ENCODE results near the gene PVRIG. TPM values are rescaled to one million over a fixed set of nuclear protein-coding genes. Genes with fewer than 3 reads are reported as not detected.
A peak's percentile ranks its signal among the peaks of the same experiment; 100 is the strongest.
"Not testable (repeated sequence)": the region's sequence is repeated elsewhere in the genome, so short reads cannot be mapped to it uniquely, and the experiment has no call there.

The PVRIG gene
- total RNA-seq, 1 donor = not detected

GRCh38 chr7:100185726-100186125 lies 34.0 kb upstream of the PVRIG start:
- TF ChIP-seq CTCF (IDR thresholded peaks at IDR 0.05; ENCODE audit: extremely low read depth, low read depth, low read length) = no peak
- H3K9me3 ChIP-seq (ENCODE audit: low read depth, low read length) = no peaks in the 10 kb centered on the region
- H4K20me1 ChIP-seq (ENCODE audit: insufficient read depth, low read length) = no peaks in the 10 kb centered on the region
- no peak overlapping the region for H3K4me2 ChIP-seq (ENCODE audit: insufficient read depth, low read length)
- DNase-seq (ENCODE audit: insufficient read length, low spot score, missing footprints) = no peak
- no peaks in the 10 kb centered on the region for H3K36me3 ChIP-seq (ENCODE audit: insufficient read depth, low read length)
- no peaks in the 10 kb centered on the region for H3K27me3 ChIP-seq (ENCODE audit: insufficient read depth, low read length)
- H3K4me1 ChIP-seq (ENCODE audit: insufficient read depth, low read length) = peaks cover 2% of the 10 kb centered on the region
- H3K79me2 ChIP-seq (ENCODE audit: insufficient read depth, low read length) = no peaks in the 10 kb centered on the region
- H3K4me3 ChIP-seq (ENCODE audit: insufficient read depth, low read length) = no peak overlapping the region
- no peak overlapping the region for H2AFZ ChIP-seq (ENCODE audit: low read length)
- H3K27ac ChIP-seq (ENCODE audit: low read depth, low read length) = no peak overlapping the region

GRCh38 chr7:100189061-100189460 lies 30.7 kb upstream of the PVRIG start:
- H2AFZ ChIP-seq (ENCODE audit: low read length) = no peak overlapping the region
- H3K27me3 ChIP-seq (ENCODE audit: insufficient read depth, low read length) = no peaks in the 10 kb centered on the region
- no peaks in the 10 kb centered on the region for H3K79me2 ChIP-seq (ENCODE audit: insufficient read depth, low read length)
- H3K27ac ChIP-seq (ENCODE audit: low read depth, low read length) = no peak overlapping the region
- no peaks in the 10 kb centered on the region for H4K20me1 ChIP-seq (ENCODE audit: insufficient read depth, low read length)
- H3K9me3 ChIP-seq (ENCODE audit: low read depth, low read length) = no peaks in the 10 kb centered on the region
- no peak overlapping the region for H3K4me2 ChIP-seq (ENCODE audit: insufficient read depth, low read length)
- peaks cover 13% of the 10 kb centered on the region for H3K4me1 ChIP-seq (ENCODE audit: insufficient read depth, low read length)
- H3K36me3 ChIP-seq (ENCODE audit: insufficient read depth, low read length) = no peaks in the 10 kb centered on the region
- TF ChIP-seq CTCF (IDR thresholded peaks at IDR 0.05; ENCODE audit: extremely low read depth, low read depth, low read length) = peak; percentile 26
- DNase-seq (ENCODE audit: insufficient read length, low spot score, missing footprints) = no peak
- no peak overlapping the region for H3K4me3 ChIP-seq (ENCODE audit: insufficient read depth, low read length)

GRCh38 chr7:100190048-100190711 lies 29.6 kb upstream of the PVRIG start:
- Histone ChIP-seq H3K27ac (ENCODE audit: low read depth, low read length) (no peak overlapping the region), H3K4me1 (ENCODE audit: insufficient read depth, low read length) (peaks cover 13% of the 10 kb centered on the region), H3K9me3 (ENCODE audit: low read depth, low read length) (no peaks in the 10 kb centered on the region), H3K36me3 (ENCODE audit: insufficient read depth, low read length) (no peaks in the 10 kb centered on the region), H3K79me2 (ENCODE audit: insufficient read depth, low read length) (no peaks in the 10 kb centered on the region), H4K20me1 (ENCODE audit: insufficient read depth, low read length) (no peaks in the 10 kb centered on the region), H3K4me2 (ENCODE audit: insufficient read depth, low read length) (no peak overlapping the region), H2AFZ (ENCODE audit: low read length) (peak overlapping the region; percentile 63), H3K27me3 (ENCODE audit: insufficient read depth, low read length) (no peaks in the 10 kb centered on the region), H3K4me3 (ENCODE audit: insufficient read depth, low read length) (no peak overlapping the region)
- DNase-seq (ENCODE audit: insufficient read length, low spot score, missing footprints) = no peak
- TF ChIP-seq CTCF (IDR thresholded peaks at IDR 0.05; ENCODE audit: extremely low read depth, low read depth, low read length) = peak; percentile 50

GRCh38 chr7:100191775-100192174 lies 28.0 kb upstream of the PVRIG start:
- TF ChIP-seq CTCF (IDR thresholded peaks at IDR 0.05; ENCODE audit: extremely low read depth, low read depth, low read length) = no peak
- Histone ChIP-seq H2AFZ (ENCODE audit: low read length) (peak overlapping the region; percentile 70), H4K20me1 (ENCODE audit: insufficient read depth, low read length) (no peaks in the 10 kb centered on the region), H3K79me2 (ENCODE audit: insufficient read depth, low read length) (no peaks in the 10 kb centered on the region), H3K9me3 (ENCODE audit: low read depth, low read length) (no peaks in the 10 kb centered on the region), H3K4me1 (ENCODE audit: insufficient read depth, low read length) (peaks cover 13% of the 10 kb centered on the region), H3K36me3 (ENCODE audit: insufficient read depth, low read length) (no peaks in the 10 kb centered on the region), H3K27ac (ENCODE audit: low read depth, low read length) (no peak overlapping the region), H3K4me3 (ENCODE audit: insufficient read depth, low read length) (no peak overlapping the region), H3K4me2 (ENCODE audit: insufficient read depth, low read length) (peak overlapping the region; percentile 18), H3K27me3 (ENCODE audit: insufficient read depth, low read length) (no peaks in the 10 kb centered on the region)
- no peak for DNase-seq (ENCODE audit: insufficient read length, low spot score, missing footprints)

GRCh38 chr7:100192281-100192862 lies 27.4 kb upstream of the PVRIG start:
- not testable (repeated sequence) for DNase-seq (ENCODE audit: insufficient read length, low spot score, missing footprints); H3K27me3 ChIP-seq (ENCODE audit: insufficient read depth, low read length); H4K20me1 ChIP-seq (ENCODE audit: insufficient read depth, low read length); H2AFZ ChIP-seq (ENCODE audit: low read length); H3K27ac ChIP-seq (ENCODE audit: low read depth, low read length); H3K36me3 ChIP-seq (ENCODE audit: insufficient read depth, low read length); H3K4me3 ChIP-seq (ENCODE audit: insufficient read depth, low read length); H3K79me2 ChIP-seq (ENCODE audit: insufficient read depth, low read length); H3K9me3 ChIP-seq (ENCODE audit: low read depth, low read length); H3K4me2 ChIP-seq (ENCODE audit: insufficient read depth, low read length)
- H3K4me1 ChIP-seq (ENCODE audit: insufficient read depth, low read length) = peaks cover 13% of the 10 kb centered on the region

Data from osteoblast (primary cell).